WI38 (cell line): ENCODE data around the gene FGF8.

Experiments
- H3K4me3 ChIP-seq: 2 replicates; pipeline ENCODE4 v1.5.1; 2011; ENCODE audit warnings: low read depth, mild to moderate bottlenecking, control low read depth, low read length
- TF ChIP-seq, protein P1 (sequence below): IDR thresholded peaks from 2 replicates; pipeline ENCODE4 v1.5.1; 2012; ENCODE audit warnings: low read depth, mild to moderate bottlenecking, control low read depth, low read length

Gene FGF8

DNA sequence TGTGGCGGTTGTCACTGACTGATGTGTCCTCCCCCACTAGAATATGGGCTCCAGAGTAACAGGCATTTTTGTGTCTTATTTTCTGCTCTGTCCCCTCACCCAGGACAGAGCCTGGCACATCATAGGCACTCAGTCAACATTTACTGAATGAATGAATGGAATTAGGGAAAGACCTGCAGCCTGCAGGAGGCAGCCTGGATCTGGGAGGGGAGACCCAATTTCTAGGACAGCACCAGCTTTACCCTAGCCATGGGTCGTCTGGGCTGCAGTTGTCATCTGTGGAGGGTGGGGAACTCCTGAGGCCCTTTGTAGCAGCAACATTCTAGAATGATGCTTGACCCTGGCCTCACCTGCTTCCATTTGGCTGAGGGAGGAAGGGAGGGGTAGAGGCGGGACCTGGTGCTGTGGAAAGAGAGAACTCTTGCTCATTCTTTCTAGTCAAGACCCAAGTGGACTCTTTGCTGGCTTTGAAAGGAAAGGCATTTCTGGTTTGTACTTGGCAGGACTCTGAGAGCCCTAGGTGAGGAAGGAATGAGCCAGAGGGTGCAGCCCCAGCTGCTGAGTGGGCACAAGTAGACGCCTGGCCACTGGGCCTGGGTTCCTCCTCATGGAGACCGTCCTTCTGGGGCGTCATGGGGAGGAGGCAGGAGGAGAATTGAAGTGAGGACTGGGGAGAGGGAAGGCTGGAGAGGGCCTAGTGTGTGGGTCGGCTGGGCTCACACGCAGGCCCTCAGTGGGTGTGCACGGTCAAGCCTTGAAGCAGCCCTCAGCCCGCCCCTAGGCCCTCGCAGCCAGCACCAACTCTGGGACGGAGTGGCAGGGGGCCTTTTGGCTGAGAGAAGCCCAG, 8.9 kb downstream of the FGF8 start:
- TF ChIP-seq, protein P1, sequence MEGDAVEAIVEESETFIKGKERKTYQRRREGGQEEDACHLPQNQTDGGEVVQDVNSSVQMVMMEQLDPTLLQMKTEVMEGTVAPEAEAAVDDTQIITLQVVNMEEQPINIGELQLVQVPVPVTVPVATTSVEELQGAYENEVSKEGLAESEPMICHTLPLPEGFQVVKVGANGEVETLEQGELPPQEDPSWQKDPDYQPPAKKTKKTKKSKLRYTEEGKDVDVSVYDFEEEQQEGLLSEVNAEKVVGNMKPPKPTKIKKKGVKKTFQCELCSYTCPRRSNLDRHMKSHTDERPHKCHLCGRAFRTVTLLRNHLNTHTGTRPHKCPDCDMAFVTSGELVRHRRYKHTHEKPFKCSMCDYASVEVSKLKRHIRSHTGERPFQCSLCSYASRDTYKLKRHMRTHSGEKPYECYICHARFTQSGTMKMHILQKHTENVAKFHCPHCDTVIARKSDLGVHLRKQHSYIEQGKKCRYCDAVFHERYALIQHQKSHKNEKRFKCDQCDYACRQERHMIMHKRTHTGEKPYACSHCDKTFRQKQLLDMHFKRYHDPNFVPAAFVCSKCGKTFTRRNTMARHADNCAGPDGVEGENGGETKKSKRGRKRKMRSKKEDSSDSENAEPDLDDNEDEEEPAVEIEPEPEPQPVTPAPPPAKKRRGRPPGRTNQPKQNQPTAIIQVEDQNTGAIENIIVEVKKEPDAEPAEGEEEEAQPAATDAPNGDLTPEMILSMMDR = no peak
- no peak overlapping the region for H3K4me3 ChIP-seq

DNA sequence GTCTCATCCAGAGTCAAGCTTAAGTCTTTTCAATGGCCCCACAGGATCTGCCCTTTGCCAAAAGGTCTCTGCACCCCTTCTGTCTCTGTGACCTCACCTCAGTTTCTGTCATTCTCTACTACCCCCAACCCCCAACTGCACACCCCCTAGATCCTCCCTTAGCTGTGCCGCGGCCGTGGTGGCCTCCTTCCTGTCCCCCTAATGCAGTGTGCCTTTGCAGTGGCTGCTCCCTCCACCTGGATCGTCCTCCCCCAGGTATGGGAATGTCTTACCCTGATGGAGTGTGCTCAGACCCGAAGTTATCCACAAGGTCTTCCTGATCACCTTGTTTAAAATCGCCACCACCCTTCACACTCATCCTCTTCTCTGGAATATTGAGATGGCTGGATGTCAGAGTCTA, 9.6 kb downstream of the FGF8 start:
- H3K4me3 ChIP-seq = no peak overlapping the region
- TF ChIP-seq, protein P1 = no peak

DNA sequence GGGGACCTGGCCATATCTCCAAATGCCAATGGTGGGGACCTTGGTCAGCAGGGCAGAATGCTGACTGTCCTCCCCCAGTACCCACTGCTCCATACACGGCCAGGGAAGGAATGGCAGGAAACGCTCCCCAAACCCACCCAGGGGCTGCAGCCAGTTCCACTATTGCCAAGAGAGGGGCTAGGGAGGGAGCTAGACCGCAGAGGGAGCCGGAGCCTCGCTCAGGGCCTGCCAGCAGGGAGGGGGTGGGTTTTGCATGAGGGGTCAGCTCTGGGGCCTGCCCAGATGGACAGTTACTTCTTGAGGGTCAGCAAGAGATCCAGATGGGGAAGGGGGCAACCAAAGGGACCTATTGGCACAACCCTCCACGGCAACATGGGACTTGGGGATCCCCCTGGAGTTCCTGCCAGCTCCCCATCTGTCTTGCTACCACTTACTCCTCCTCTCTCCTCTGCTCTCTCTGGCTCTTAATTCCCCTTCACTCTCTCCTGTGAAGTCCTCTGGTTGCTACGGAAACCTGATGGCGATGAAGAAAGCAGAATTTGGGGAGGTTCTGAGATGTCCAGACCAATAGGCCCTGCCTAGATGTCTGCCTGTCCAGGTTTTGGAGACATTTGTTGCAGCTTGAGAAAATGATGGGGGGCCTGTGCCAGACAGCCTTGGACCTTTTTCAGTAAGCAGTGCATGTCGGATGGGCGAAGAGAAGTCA, 12.6 kb downstream of the FGF8 start:
- TF ChIP-seq, protein P1 = no peak
- H3K4me3 ChIP-seq = no peak overlapping the region

DNA sequence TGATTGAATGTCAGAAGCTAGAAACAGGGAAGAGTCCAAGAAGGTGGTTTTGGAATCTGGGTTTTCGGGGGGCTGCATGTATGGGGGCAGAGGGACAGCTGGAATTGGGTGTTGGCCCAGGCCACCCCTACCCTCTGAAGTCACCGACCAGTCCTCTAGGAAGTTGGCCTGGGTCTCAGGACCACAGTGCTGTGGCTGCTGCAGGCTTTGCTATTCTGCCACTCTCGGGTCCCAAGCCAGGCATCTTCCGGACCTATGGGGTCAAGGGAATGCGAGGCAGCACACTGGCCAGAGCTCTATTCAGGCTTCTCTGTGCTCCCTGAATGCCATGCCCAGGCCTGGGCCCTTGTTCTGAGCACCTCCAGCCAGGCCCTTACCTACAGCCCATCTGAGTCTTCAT, 13.2 kb downstream of the FGF8 start:
- TF ChIP-seq, protein P1 = no peak

DNA sequence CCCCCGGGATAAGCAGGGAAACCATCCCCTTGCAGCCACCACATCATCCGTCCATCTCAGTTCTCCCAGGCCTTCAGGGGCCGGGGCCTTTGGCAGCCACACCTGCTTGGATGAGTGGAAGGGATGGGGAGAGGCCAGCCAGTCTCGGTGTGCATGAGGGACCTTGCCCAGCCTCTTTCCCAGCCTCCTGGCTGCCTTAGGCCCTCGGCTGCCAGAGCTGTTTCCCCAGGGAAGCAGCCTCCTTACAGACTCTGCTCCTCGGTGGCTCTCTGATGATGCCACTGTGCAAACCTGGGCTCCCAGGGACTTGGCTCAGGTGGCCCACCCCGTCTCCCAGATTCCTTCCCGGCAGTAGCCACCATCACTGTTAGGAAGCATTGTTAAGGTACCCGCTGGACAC, 14.7 kb downstream of the FGF8 start:
- no peak overlapping the region for H3K4me3 ChIP-seq
- TF ChIP-seq, protein P1 = no peak

More for the DNA sequence above, 13.2 kb downstream of the FGF8 start:
- H3K4me3 ChIP-seq = no peak overlapping the region

DNA sequence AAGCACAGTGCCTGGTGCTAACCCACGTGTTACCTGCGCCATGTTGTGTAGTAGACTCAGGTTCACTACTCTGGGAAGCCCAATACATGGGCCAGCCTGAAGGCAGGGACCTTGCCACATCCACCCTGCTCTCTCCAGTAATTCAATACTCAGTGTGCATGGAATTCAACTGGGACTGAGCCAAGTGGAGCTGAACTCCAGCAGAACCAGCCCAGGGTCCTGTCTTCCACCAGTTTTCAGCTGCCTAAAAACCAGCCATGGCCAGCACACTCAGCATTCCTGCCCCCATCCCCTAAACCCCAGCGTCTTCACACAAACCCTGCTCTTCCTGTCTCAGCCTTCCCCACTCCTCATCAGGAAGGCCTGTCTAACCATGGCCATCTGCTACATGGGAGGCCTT, 15.4 kb downstream of the FGF8 start:
- H3K4me3 ChIP-seq = no peak overlapping the region
- TF ChIP-seq, protein P1 = no peak
